ENCODE measurements around the gene TMEM217.
"Not testable (repeated sequence)": the region's sequence is repeated elsewhere in the genome, so short reads cannot be mapped to it uniquely, and the experiment has no call there.

TMEM217 gene

DNA sequence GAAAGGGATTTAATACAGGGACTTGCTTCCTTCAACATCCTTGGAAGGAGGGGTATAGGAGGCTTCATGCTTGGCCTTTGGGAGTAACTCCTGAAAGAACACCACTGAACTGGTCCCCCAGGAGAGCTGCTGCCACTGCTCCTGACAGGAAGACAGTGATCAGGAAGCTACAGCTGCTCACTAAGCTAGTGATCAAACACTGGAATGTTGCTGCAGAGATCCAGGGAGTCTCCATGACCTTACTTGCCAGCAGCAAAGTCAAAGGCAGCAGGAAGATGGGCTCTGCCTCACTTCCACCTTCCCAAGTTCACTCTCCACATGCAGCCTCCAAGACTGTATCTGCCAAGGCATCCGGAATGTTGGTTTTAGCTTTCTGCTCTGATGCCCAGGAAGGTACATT, 56.2 kb downstream of the TMEM217 start:
- Histone ChIP-seq H2BK12ac (ENCODE audit: low read length in 2 of 2) (peak overlapping the region in 1 of 2 experiments; percentile 1), H3K4me1 (ENCODE audit: control insufficient read depth, insufficient read depth, low read depth, low read length) (peaks cover 4% of the 10 kb centered on the region), H2BK5ac (ENCODE audit: low read depth, low read length, poor library complexity, severe bottlenecking) (no peak overlapping the region), H3K9me3 (ENCODE audit: control insufficient read depth, low read length) (no peaks in the 10 kb centered on the region), H3K4ac (ENCODE audit: low read depth in 1 of 2, low read length in 2 of 2) (no peak overlapping the region), H3K23ac (ENCODE audit: low read length in 2 of 2) (no peak overlapping the region), H2AK5ac (ENCODE audit: low read length, severe bottlenecking) (no peak overlapping the region), H4K91ac (ENCODE audit: low read length) (no peak overlapping the region), H2BK120ac (ENCODE audit: low read depth, low read length) (no peak overlapping the region), H3K27ac (ENCODE audit: low read length, poor library complexity, severe bottlenecking) (no peak overlapping the region), H3K18ac (ENCODE audit: low read depth in 1 of 2, low read length in 2 of 2) (no peak overlapping the region), H3K9ac (ENCODE audit: low read length) (no peak overlapping the region), H3K79me1 (replicated peaks; ENCODE audit: low read length, poor library complexity, severe bottlenecking) (no peaks in the 10 kb centered on the region), H3K4me3 (ENCODE audit: insufficient read depth in 1 of 2, low read depth in 1 of 2, low read length in 2 of 2) (no peak overlapping the region), H3K4me2 (ENCODE audit: low read length, poor library complexity, severe bottlenecking) (no peak overlapping the region), H3K14ac (ENCODE audit: low read length in 2 of 2) (no peak overlapping the region), H4K8ac (ENCODE audit: low read length) (no peak overlapping the region), H2BK15ac (ENCODE audit: low read depth, poor library complexity, severe bottlenecking) (no peak overlapping the region), H3K27me3 (ENCODE audit: control insufficient read depth in 1 of 2, insufficient read depth in 1 of 2, low read length in 2 of 2) (peaks cover 6 to 9% of the 10 kb centered on the region in 2 experiments), H2AFZ (ENCODE audit: low read depth, low read length) (no peak overlapping the region), H3K36me3 (ENCODE audit: control insufficient read depth in 1 of 2, insufficient read depth in 2 of 2, low read depth in 1 of 2, low read length in 2 of 2) (no peaks in the 10 kb centered on the region)
- no peak for DNase-seq
- WGBS = 100% methylated on average over 1 of the region's 1 CpG

DNA sequence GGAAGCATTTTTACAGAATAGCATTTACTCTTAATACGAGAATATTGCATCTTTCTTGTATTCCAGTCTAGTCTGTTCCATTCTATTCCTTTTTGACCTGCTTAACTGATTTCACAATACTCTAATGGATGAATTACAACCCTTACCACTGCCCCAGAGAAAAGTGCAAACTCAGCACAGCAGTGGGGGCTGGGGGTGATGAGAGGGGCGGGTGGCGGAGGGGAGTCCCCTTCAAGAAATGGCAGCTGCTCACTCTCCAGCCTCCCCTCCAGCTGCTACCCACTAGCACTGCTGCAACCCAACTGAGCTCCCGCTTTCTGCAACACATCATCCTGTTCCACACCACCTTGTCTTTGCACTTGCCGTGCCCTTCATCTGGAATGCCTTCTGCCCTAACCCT, 57.9 kb downstream of the TMEM217 start:
- peak overlapping the region; percentile 28 for H3K4me2 ChIP-seq (ENCODE audit: low read length, poor library complexity, severe bottlenecking)
- H3K79me1 ChIP-seq (replicated peaks; ENCODE audit: low read length, poor library complexity, severe bottlenecking) = no peaks in the 10 kb centered on the region
- H2BK120ac ChIP-seq (ENCODE audit: low read depth, low read length) = no peak overlapping the region

DNA sequence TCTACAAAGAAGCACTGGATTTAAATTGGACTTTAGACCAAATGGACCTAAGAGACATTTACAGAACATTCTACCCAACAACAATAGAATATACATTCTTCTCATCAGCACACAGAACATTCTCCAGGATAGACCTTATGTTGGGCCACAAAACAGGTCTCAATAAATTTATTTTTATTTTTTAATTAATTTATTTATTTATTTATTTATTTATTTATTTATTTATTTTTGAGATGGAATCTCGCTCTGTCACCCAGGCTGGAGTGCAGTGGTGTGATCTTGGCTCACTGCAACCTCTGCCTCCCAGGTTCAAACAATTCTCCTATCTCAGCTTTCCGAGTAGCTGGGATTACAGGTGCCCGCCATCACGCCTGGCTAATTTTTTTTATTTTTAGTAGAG, 61.5 kb downstream of the TMEM217 start:
- H3K14ac ChIP-seq (ENCODE audit: low read length in 2 of 2); H3K79me1 ChIP-seq (replicated peaks; ENCODE audit: low read length, poor library complexity, severe bottlenecking); H2BK5ac ChIP-seq (ENCODE audit: low read depth, low read length, poor library complexity, severe bottlenecking); H2BK12ac ChIP-seq (ENCODE audit: low read length in 2 of 2); H4K91ac ChIP-seq (ENCODE audit: low read length); DNase-seq; H3K36me3 ChIP-seq (ENCODE audit: control insufficient read depth in 1 of 2, insufficient read depth in 2 of 2, low read depth in 1 of 2, low read length in 2 of 2); H3K27me3 ChIP-seq (ENCODE audit: control insufficient read depth in 1 of 2, insufficient read depth in 1 of 2, low read length in 2 of 2); H3K9me3 ChIP-seq (ENCODE audit: control insufficient read depth, low read length); H2AFZ ChIP-seq (ENCODE audit: low read depth, low read length); H2BK15ac ChIP-seq (ENCODE audit: low read depth, poor library complexity, severe bottlenecking); H4K8ac ChIP-seq (ENCODE audit: low read length); H3K23ac ChIP-seq (ENCODE audit: low read length in 2 of 2); H3K27ac ChIP-seq (ENCODE audit: low read length, poor library complexity, severe bottlenecking); H3K4me1 ChIP-seq (ENCODE audit: control insufficient read depth, insufficient read depth, low read depth, low read length); H3K9ac ChIP-seq (ENCODE audit: low read length); H2AK5ac ChIP-seq (ENCODE audit: low read length, severe bottlenecking); H2BK120ac ChIP-seq (ENCODE audit: low read depth, low read length); H3K18ac ChIP-seq (ENCODE audit: low read depth in 1 of 2, low read length in 2 of 2); H3K4me3 ChIP-seq (ENCODE audit: insufficient read depth in 1 of 2, low read depth in 1 of 2, low read length in 2 of 2); H3K4me2 ChIP-seq (ENCODE audit: low read length, poor library complexity, severe bottlenecking); H3K4ac ChIP-seq (ENCODE audit: low read depth in 1 of 2, low read length in 2 of 2): not testable (repeated sequence)
- WGBS = 72% methylated on average over 4 of the region's 4 CpGs

More for the DNA sequence above, 57.9 kb downstream of the TMEM217 start:
- no peak overlapping the region for H3K27ac ChIP-seq (ENCODE audit: low read length, poor library complexity, severe bottlenecking)
- no peak overlapping the region for H2BK12ac ChIP-seq (ENCODE audit: low read length in 2 of 2)
- H4K91ac ChIP-seq (ENCODE audit: low read length) = no peak overlapping the region
- H3K14ac ChIP-seq (ENCODE audit: low read length in 2 of 2) = no peak overlapping the region
- H3K9ac ChIP-seq (ENCODE audit: low read length) = no peak overlapping the region
- H3K36me3 ChIP-seq (ENCODE audit: control insufficient read depth in 1 of 2, insufficient read depth in 2 of 2, low read depth in 1 of 2, low read length in 2 of 2) = no peaks in the 10 kb centered on the region
- H2AFZ ChIP-seq (ENCODE audit: low read depth, low read length) = no peak overlapping the region
- no peak overlapping the region for H3K4me3 ChIP-seq (ENCODE audit: insufficient read depth in 1 of 2, low read depth in 1 of 2, low read length in 2 of 2)
- H2BK5ac ChIP-seq (ENCODE audit: low read depth, low read length, poor library complexity, severe bottlenecking) = no peak overlapping the region
- H3K18ac ChIP-seq (ENCODE audit: low read depth in 1 of 2, low read length in 2 of 2) = no peak overlapping the region
- no peak overlapping the region for H4K8ac ChIP-seq (ENCODE audit: low read length)
- H2BK15ac ChIP-seq (ENCODE audit: low read depth, poor library complexity, severe bottlenecking) = no peak overlapping the region
- DNase-seq = no peak
- no peak overlapping the region for H3K4ac ChIP-seq (ENCODE audit: low read depth in 1 of 2, low read length in 2 of 2)
- peaks cover 6 to 9% of the 10 kb centered on the region in 2 experiments for H3K27me3 ChIP-seq (ENCODE audit: control insufficient read depth in 1 of 2, insufficient read depth in 1 of 2, low read length in 2 of 2)
- H3K9me3 ChIP-seq (ENCODE audit: control insufficient read depth, low read length) = no peaks in the 10 kb centered on the region
- peaks cover 3% of the 10 kb centered on the region for H3K4me1 ChIP-seq (ENCODE audit: control insufficient read depth, insufficient read depth, low read depth, low read length)
- H3K23ac ChIP-seq (ENCODE audit: low read length in 2 of 2) = no peak overlapping the region
- WGBS = 87% methylated on average over 5 of the region's 5 CpGs
- H2AK5ac ChIP-seq (ENCODE audit: low read length, severe bottlenecking) = no peak overlapping the region

DNA sequence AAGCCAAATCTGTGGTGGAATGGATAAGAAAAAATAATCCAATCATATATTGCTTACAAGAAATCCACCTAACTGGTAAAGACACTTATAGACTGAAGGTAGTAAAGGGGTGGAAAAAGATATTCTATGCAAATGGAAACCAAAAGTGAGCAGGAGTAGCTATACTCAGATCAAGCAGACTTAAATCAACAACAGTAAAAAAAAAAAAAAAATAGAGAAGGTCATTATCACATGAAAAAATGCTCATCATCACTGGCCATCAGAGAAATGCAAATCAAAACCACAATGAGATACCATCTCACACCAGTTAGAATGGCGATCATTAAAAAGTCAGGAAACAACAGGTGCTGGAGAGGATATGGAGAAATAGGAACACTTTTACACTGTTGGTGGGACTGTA, 63.1 kb downstream of the TMEM217 start:
- not testable (repeated sequence) for H3K9me3 ChIP-seq (ENCODE audit: control insufficient read depth, low read length); H4K91ac ChIP-seq (ENCODE audit: low read length); H3K9ac ChIP-seq (ENCODE audit: low read length); H3K27me3 ChIP-seq (ENCODE audit: control insufficient read depth in 1 of 2, insufficient read depth in 1 of 2, low read length in 2 of 2); H3K79me1 ChIP-seq (replicated peaks; ENCODE audit: low read length, poor library complexity, severe bottlenecking); H3K4me1 ChIP-seq (ENCODE audit: control insufficient read depth, insufficient read depth, low read depth, low read length); H4K8ac ChIP-seq (ENCODE audit: low read length); DNase-seq; H2BK120ac ChIP-seq (ENCODE audit: low read depth, low read length); H3K4ac ChIP-seq (ENCODE audit: low read depth in 1 of 2, low read length in 2 of 2); H3K23ac ChIP-seq (ENCODE audit: low read length in 2 of 2); H3K36me3 ChIP-seq (ENCODE audit: control insufficient read depth in 1 of 2, insufficient read depth in 2 of 2, low read depth in 1 of 2, low read length in 2 of 2); H2BK15ac ChIP-seq (ENCODE audit: low read depth, poor library complexity, severe bottlenecking); H3K4me3 ChIP-seq (ENCODE audit: insufficient read depth in 1 of 2, low read depth in 1 of 2, low read length in 2 of 2); H3K27ac ChIP-seq (ENCODE audit: low read length, poor library complexity, severe bottlenecking); H3K4me2 ChIP-seq (ENCODE audit: low read length, poor library complexity, severe bottlenecking); H2BK5ac ChIP-seq (ENCODE audit: low read depth, low read length, poor library complexity, severe bottlenecking); H3K18ac ChIP-seq (ENCODE audit: low read depth in 1 of 2, low read length in 2 of 2); H2AFZ ChIP-seq (ENCODE audit: low read depth, low read length); H3K14ac ChIP-seq (ENCODE audit: low read length in 2 of 2); H2BK12ac ChIP-seq (ENCODE audit: low read length in 2 of 2); H2AK5ac ChIP-seq (ENCODE audit: low read length, severe bottlenecking)
- WGBS = no CpG with 5 or more reads among the region's 1 CpG

Measured in mesenchymal stem cell (in vitro differentiated cells and primary cell).